Cardiac fibroblast (primary cell): ENCODE measurements around the gene HPX.

ENCODE experiments used
- DNase-seq, 2 donors: peaks; one replicate each; pipeline versions ENCODE4 v3.0.0 to v3.0.0-alpha.2; 2010; ENCODE audit warnings: low read depth in 2 of 2
- H3K4me3 ChIP-seq, 2 donors: replicated peaks in 1 of 2; 1 replicate in 1 of 2; 2 replicates in 1 of 2; pipeline ENCODE4 v1.5.1; 2011; ENCODE audit warnings: low read depth in 2 of 2, low read length in 2 of 2, mild to moderate bottlenecking in 2 of 2, moderate library complexity in 1 of 2
- CTCF ChIP-seq: IDR thresholded peaks from one replicate; pipeline ENCODE4 v1.5.1; 2011; ENCODE audit warnings: low read depth, mild to moderate bottlenecking, low read length, inconsistent platforms

HPX gene

DNA sequence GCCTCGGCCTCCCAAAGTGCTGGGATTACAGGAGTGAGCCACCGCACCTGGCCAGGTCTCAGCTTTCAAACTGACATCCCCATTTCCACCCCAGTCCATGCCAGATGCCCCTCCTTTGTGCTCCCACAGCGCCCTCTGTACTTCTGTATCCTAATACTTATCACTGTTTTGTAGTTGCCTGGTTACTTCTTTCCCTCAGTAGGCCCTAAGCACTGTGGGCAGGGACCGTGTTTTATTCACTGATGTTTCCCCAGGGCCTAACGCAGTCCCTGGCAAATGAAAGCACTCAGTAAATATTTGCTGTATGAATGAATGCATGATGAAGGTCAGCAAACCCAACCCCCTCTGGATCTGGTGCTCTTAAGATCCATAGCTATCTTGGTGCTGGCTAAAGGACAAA lies 35.1 kb upstream of the HPX start:
- H3K4me3 ChIP-seq = no peak overlapping the region
- TF ChIP-seq CTCF = no peak
- no peak for DNase-seq

GRCh38 chr11:6474806-6475500 lies 34.2 kb upstream of the HPX start:
- H3K4me3 ChIP-seq = no peak overlapping the region
- no peak for TF ChIP-seq CTCF
- DNase-seq = no peak

DNA sequence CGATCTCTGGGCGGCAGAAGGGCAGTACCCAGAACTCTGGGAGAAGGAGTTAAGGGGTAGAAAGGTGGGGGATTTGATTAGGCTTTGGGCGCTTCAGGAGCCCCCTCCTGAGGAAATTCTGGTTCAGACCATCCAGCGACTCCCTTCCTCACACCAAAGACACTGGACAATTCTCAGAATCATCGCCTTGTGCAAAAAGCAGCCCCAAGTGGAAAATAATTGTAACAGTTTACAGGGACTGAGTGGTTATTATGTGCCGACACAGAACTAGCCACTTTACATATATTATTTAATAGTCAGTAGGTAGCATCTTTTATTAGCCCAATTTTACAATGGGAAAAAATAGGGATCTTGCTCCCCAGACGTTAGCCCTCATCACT lies 33.6 kb upstream of the HPX start:
- H3K4me3 ChIP-seq = peak overlapping the region; percentile 64 to 65
- no peak for TF ChIP-seq CTCF
- no peak for DNase-seq

- TF ChIP-seq CTCF = peak; percentile 27
- DNase-seq = peak; percentile 83 to 94
- peak within 1 kb of the TSS; percentile 87 to 91 for H3K4me3 ChIP-seq
Observed at GRCh38 chr11:6473451-6474412, 32.9 kb upstream of the HPX start, which contains the start of gene TRIM3. TRIM3 (minus strand) TSS chr11:6473941; CDS start chr11:6465695, 8,246 bp downstream.

DNA sequence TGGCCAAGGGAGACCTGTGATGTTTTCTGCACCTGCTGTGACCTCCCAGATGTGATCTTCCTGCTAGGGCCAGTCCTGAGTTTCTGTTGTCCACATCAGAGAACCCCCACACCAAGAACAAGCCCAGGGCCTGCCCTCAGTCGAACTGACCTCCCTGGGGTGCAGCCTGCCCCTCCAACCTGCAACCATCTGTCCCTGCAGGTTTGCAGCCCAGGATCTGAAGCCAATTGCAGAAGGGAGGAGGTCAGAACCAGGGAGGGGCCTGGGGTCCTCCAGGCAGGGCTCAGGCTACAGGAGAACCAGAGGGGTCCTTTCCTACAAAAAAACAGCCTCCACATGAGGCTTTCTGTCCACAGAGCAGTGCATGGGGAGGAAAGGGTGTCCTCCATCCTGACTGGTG lies 32.1 kb upstream of the HPX start:
- H3K4me3 ChIP-seq = peak overlapping the region; percentile 87 to 91
- no peak for DNase-seq
- no peak for TF ChIP-seq CTCF

- DNase-seq = no peak
- no peak for TF ChIP-seq CTCF
- no peak overlapping the region for H3K4me3 ChIP-seq
Observed at GRCh38 chr11:6469599-6469998, 28.8 kb upstream of the HPX start.
